OCI-M2 (cell line): ENCODE results near the gene GLIS2.

Experiments
- DNase-seq: peaks from one replicate; lab custom pipeline; 2025; ENCODE audit not compliant: unreplicated experiment; lab: John Stamatoyannopoulos, UW

GLIS2 gene

DNA sequence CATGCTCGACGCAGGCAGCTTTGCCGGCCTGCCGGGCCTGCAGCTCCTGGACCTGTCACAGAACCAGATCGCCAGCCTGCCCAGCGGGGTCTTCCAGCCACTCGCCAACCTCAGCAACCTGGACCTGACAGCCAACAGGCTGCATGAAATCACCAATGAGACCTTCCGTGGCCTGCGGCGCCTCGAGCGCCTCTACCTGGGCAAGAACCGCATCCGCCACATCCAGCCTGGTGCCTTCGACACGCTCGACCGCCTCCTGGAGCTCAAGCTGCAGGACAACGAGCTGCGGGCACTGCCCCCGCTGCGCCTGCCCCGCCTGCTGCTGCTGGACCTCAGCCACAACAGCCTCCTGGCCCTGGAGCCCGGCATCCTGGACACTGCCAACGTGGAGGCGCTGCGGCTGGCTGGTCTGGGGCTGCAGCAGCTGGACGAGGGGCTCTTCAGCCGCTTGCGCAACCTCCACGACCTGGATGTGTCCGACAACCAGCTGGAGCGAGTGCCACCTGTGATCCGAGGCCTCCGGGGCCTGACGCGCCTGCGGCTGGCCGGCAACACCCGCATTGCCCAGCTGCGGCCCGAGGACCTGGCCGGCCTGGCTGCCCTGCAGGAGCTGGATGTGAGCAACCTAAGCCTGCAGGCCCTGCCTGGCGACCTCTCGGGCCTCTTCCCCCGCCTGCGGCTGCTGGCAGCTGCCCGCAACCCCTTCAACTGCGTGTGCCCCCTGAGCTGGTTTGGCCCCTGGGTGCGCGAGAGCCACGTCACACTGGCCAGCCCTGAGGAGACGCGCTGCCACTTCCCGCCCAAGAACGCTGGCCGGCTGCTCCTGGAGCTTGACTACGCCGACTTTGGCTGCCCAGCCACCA lies 65.4 kb downstream of the GLIS2 start:
- DNase-seq = no peak

DNA sequence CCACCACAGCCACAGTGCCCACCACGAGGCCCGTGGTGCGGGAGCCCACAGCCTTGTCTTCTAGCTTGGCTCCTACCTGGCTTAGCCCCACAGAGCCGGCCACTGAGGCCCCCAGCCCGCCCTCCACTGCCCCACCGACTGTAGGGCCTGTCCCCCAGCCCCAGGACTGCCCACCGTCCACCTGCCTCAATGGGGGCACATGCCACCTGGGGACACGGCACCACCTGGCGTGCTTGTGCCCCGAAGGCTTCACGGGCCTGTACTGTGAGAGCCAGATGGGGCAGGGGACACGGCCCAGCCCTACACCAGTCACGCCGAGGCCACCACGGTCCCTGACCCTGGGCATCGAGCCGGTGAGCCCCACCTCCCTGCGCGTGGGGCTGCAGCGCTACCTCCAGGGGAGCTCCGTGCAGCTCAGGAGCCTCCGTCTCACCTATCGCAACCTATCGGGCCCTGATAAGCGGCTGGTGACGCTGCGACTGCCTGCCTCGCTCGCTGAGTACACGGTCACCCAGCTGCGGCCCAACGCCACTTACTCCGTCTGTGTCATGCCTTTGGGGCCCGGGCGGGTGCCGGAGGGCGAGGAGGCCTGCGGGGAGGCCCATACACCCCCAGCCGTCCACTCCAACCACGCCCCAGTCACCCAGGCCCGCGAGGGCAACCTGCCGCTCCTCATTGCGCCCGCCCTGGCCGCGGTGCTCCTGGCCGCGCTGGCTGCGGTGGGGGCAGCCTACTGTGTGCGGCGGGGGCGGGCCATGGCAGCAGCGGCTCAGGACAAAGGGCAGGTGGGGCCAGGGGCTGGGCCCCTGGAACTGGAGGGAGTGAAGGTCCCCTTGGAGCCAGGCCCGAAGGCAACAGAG lies 66.3 kb downstream of the GLIS2 start:
- DNase-seq = no peak

- no peak for DNase-seq
Measured at GRCh38 chr16:4382795-4383357, 67.0 kb downstream of the GLIS2 start.

- no peak for DNase-seq
Measured at GRCh38 chr16:4383591-4384444, 68.0 kb downstream of the GLIS2 start.

- DNase-seq = no peak
Measured at GRCh38 chr16:4384509-4384942, 68.7 kb downstream of the GLIS2 start.

DNA sequence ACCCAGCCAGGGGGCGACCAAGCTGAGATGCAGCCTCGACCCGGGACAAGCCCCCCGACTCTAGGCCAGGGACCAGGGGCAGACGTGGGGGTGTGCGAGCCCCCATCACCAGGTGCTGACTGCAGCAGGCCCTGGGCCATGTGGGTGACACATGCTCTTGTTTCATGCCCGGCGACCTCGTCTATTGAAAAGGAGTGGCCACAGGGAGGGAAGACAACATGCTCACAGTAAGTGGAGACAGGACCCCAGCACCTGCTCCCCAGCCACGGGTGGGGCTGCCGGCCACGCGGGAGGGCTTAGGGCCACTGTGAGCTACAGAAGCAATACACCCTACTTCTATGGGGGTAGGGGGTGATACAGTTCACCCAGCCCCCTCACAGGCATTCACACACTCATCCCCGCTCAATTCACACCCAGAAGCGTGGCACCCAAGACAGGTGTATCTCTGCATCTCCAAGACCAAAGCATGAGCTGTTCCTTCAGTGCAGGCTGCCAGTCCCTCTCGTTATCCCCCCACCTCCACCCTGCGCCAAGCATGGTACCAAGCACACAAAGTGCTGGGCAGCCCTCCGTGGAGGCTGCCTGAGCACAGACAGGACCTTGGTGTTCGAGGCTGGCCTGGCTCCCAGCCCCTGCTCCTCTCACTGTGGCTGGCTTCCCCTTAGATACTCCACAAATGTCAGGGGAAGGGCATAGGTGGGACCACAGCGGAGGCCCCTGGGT lies 69.4 kb downstream of the GLIS2 start:
- no peak for DNase-seq

GRCh38 chr16:4385789-4386450 lies 70.1 kb downstream of the GLIS2 start:
- no peak for DNase-seq

- DNase-seq = no peak
Measured at GRCh38 chr16:4386451-4386805, 70.6 kb downstream of the GLIS2 start.

DNA sequence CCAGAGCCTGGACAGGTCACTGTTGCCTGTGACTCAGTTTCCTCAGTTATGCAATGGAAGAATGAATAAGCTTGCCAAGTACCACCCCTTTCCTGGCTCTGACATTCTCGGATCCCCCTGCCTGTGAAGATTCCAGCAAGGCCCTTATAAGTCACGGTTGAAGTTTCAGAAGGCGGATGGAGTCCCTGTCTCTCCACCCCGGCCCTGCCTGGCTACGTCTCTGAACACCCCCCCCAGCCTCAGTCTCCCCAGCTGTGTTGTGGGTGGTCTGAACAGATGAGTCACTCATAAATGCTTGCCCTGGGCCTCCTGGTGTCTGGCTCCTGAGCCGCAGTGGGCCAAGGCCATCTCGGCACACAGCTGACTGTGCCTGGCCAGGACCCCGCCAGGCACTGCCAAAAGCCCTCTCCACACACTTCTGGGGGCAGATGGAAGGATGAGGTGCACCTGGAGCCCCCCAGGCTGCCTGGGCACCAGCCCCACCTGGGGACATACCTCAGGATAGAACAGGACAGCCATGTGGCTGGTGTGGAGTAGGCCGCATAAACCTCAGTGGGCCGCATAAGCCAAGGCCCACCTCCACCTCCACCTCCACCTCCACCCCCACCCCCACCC lies 71.2 kb downstream of the GLIS2 start:
- no peak for DNase-seq

DNA sequence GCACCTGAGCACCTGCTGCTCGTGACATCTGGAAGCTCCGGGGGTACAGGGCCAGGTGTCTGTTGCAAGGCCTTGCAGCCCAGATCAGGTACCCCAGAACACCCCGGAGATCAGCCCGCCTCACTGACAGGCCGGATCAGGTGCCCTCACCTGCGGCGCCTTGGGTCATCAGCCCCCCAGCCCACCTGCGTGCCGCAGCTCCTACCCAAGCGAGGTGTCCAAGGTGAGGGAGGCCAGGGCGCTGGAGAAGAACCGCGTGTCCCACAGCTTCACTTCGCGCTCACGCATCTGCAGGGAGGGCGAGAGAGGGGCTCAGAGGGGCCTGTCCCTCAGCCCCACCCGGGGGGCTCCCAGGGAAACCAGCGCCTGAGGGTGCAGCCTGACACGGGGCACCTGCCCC lies 71.9 kb downstream of the GLIS2 start:
- no peak for DNase-seq

GRCh38 chr16:4388271-4389021 lies 72.6 kb downstream of the GLIS2 start:
- DNase-seq = no peak
